Endothelial cell of umbilical vein (primary cell): Measurements from ENCODE around the gene RTP3. TPM values are rescaled to one million over a fixed set of nuclear protein-coding genes. Genes with fewer than 3 reads are reported as not detected.
A peak's percentile ranks its signal among the peaks of the same experiment; 100 is the strongest.

Experiments used
- BruUV-seq: library from RNA; stranded (reverse); fragments of 400-500 nt; replicated peaks from 2 replicates; lab custom pipeline; 2021; lab: Mats Ljungman, UMichigan
- CTCF ChIA-PET: fragments of 300-600, 350-600 bp; sonication (Branson Sonifier 250); formaldehyde crosslinking; loops from one replicate; lab custom pipeline; 2021; ENCODE audit warnings: antibody characterized with exemption, inconsistent platforms; lab: Charles Lee
- POLR2A ChIA-PET: fragments of 300-600, 350-600 bp; sonication (Branson Sonifier 250); formaldehyde crosslinking; loops from one replicate; lab custom pipeline; 2021; ENCODE audit warnings: antibody characterized with exemption, inconsistent platforms; lab: Charles Lee
- DNase-seq: peaks from one replicate; pipeline ENCODE4 v3.0.0-alpha.2; 2011; ENCODE audit warnings: low read depth, low spot score
- FAIRE-seq: peaks from 2 replicates; lab custom pipeline; 2011; peaks lifted over from hg19 to GRCh38; lab: Jason Lieb, UNC
- H2AFZ ChIP-seq: 2 replicates; pipeline ENCODE4 v1.6.0; 2012; ENCODE audit warnings: low read depth, low read length, control low read depth, inconsistent platforms
- H3K27ac ChIP-seq: 2 replicates; pipeline ENCODE4 v1.5.1; 2011; ENCODE audit warnings: low read depth, mild to moderate bottlenecking, control low read depth, low read length, moderate library complexity; ENCODE audit not compliant: insufficient read depth
- H3K27me3 ChIP-seq, 2 experiments: 2 replicates each; pipeline versions ENCODE4 v1.6.0 to v1.6.1; 2011; ENCODE audit warnings: low read length in 2 of 2, mixed read lengths in 1 of 2; ENCODE audit not compliant: control insufficient read depth in 2 of 2, insufficient read depth in 2 of 2
- H3K36me3 ChIP-seq, 2 experiments: 2 replicates in 1 of 2; 3 replicates in 1 of 2; pipeline ENCODE4 v1.5.1; 2011; ENCODE audit warnings: low read length in 2 of 2, mild to moderate bottlenecking in 1 of 2, moderate library complexity in 1 of 2; ENCODE audit not compliant: control insufficient read depth in 2 of 2, insufficient read depth in 2 of 2; ENCODE audit errors: extremely low read depth in 1 of 2
- H3K4me1 ChIP-seq: 3 replicates; pipeline ENCODE4 v1.5.1; 2011; ENCODE audit warnings: mild to moderate bottlenecking, low read length; ENCODE audit not compliant: control insufficient read depth, insufficient read depth; ENCODE audit errors: extremely low read depth
- H3K4me2 ChIP-seq: 2 replicates; pipeline ENCODE4 v1.6.1; 2011; ENCODE audit warnings: low read length, control low read depth, mixed read lengths; ENCODE audit not compliant: insufficient read depth
- H3K4me3 ChIP-seq, 3 experiments: fragments of 200-600 bp in 1 of 3; sonication (generic), shearing (Covaris generic) in 1 of 3; replicated peaks in 1 of 3; 2 replicates each; pipeline ENCODE4 v1.5.1; 2011 to 2016; ENCODE audit warnings: control low read depth in 3 of 3, low read length in 3 of 3, mild to moderate bottlenecking in 2 of 3, inconsistent platforms in 1 of 3, low read depth in 1 of 3, moderate library complexity in 1 of 3; ENCODE audit not compliant: insufficient read depth in 1 of 3
- H3K79me2 ChIP-seq: 2 replicates; pipeline ENCODE4 v1.6.0; 2012; ENCODE audit warnings: low read length, inconsistent platforms; ENCODE audit not compliant: control insufficient read depth, insufficient read depth
- H3K9ac ChIP-seq: replicated peaks from 2 replicates; pipeline ENCODE3; 2011; ENCODE audit warnings: low read length, control low read depth; ENCODE audit not compliant: insufficient read depth; ENCODE audit errors: extremely low read depth
- H3K9me1 ChIP-seq: replicated peaks from 3 replicates; pipeline ENCODE4 v1.6.0; 2011; ENCODE audit warnings: mild to moderate bottlenecking, low read length; ENCODE audit not compliant: control insufficient read depth, insufficient read depth; ENCODE audit errors: extremely low read depth
- H3K9me3 ChIP-seq: replicated peaks from 2 replicates; pipeline ENCODE4 v1.5.1; 2012; ENCODE audit warnings: low read length, inconsistent platforms; ENCODE audit not compliant: control insufficient read depth, insufficient read depth
- H4K20me1 ChIP-seq: replicated peaks from 2 replicates; pipeline ENCODE3; 2011; ENCODE audit warnings: mild to moderate bottlenecking, low read length; ENCODE audit not compliant: control insufficient read depth, insufficient read depth; ENCODE audit errors: extremely low read depth
- EZH2 ChIP-seq: IDR thresholded peaks from 2 replicates; pipeline ENCODE4 v1.6.1; 2012; ENCODE audit warnings: borderline replicate concordance, low read depth, mild to moderate bottlenecking, moderate library complexity, low read length, inconsistent platforms; ENCODE audit not compliant: severe bottlenecking
- FOS ChIP-seq: IDR thresholded peaks from 2 replicates; pipeline ENCODE4 v1.6.1; 2011; ENCODE audit warnings: mild to moderate bottlenecking, low read length, moderate library complexity, borderline replicate concordance; ENCODE audit not compliant: insufficient read depth
- GATA2 ChIP-seq: IDR thresholded peaks from 2 replicates; pipeline ENCODE4 v1.7.0; 2011; ENCODE audit warnings: low read depth, mild to moderate bottlenecking, moderate library complexity, mixed read lengths, low read length; ENCODE audit not compliant: insufficient read length, insufficient read depth
- JUN ChIP-seq: IDR thresholded peaks from 2 replicates; pipeline ENCODE4 v1.6.1; 2011; ENCODE audit warnings: borderline replicate concordance, low read depth; ENCODE audit not compliant: insufficient read length, insufficient read depth
- MYC ChIP-seq: IDR thresholded peaks from one replicate; pipeline ENCODE4 v1.6.1; 2011; ENCODE audit warnings: mild to moderate bottlenecking, low read depth, low read length
- POLR2A ChIP-seq: IDR thresholded peaks from 2 replicates; pipeline ENCODE4 v1.6.1; 2012; ENCODE audit warnings: low read depth, mild to moderate bottlenecking, control low read depth, low read length
- POLR2AphosphoS5 ChIP-seq: IDR thresholded peaks from 2 replicates; pipeline ENCODE4 v1.6.1; 2012; ENCODE audit warnings: low read depth, mild to moderate bottlenecking, control low read depth, low read length, moderate library complexity; ENCODE audit not compliant: insufficient read depth
- dilution Hi-C: fragments of 300-500 bp; cut with MboI; formaldehyde crosslinking; loops from one replicate; pipeline ENCODE4 v1.15.0; 2019; ENCODE audit warnings: low sequenced_read_pairs; ENCODE audit not compliant: extremely low pct_ligation_motif_present
- intact Hi-C: fragments of 100-400 bp; cut with micrococcal nuclease; formaldehyde crosslinking; loops from one replicate; pipeline ENCODE4 v1.10.0; 2022
- polyA plus RNA-seq, 4 experiments: library from polyadenylated mRNA; depleted of rRNA in 3 of 4; stranded (reverse) in 3 of 4; unstranded in 1 of 4; fragments of >200 nt; gene quantifications; 2 replicates each; pipeline versions ENCODE4 v1.2.1 to v1.2.3, GENCODE V29; 2011 to 2012; ENCODE audit warnings: missing spikeins in 1 of 4
- total RNA-seq: library from RNA; stranded (reverse); gene quantifications from 2 replicates; pipeline ENCODE4 v1.2.3, GENCODE V29; 2021
- TF ChIP-seq, protein P1 (sequence below), 2 donors: IDR thresholded peaks; 1 replicate in 1 of 2; 2 replicates in 1 of 2; pipeline ENCODE4 v1.5.1; 2011; ENCODE audit warnings: low read length in 2 of 2, mild to moderate bottlenecking in 2 of 2, moderate library complexity in 2 of 2, control low read depth in 1 of 2, inconsistent platforms in 1 of 2, low read depth in 1 of 2; ENCODE audit not compliant: insufficient read depth in 1 of 2; ENCODE audit errors: extremely low read depth in 1 of 2
- TF ChIP-seq, protein P2 (sequence below): IDR thresholded peaks from 2 replicates; pipeline ENCODE4 v1.6.1; 2011; ENCODE audit not compliant: insufficient read depth, insufficient read length

Gene RTP3
- total and polyA plus RNA-seq, 2 donors (not counting 3 experiments of a cell fraction or from before 2014, with no cell fraction given) = 0.06 TPM; not detected in 1

GRCh38 chr3:46538803-46539442 lies 41.1 kb downstream of the RTP3 start:
- Histone ChIP-seq H3K4me2 (peak overlapping the region; percentile 48), H3K27ac (peak overlapping the region; percentile 35), H3K36me3 (no peaks in the 10 kb centered on the region), H2AFZ (peak overlapping the region; percentile 91), H3K9ac (peak overlapping the region; percentile 14), H3K4me3 (no peak overlapping the region), H3K27me3 (peaks cover 0 to 4% of the 10 kb centered on the region in 2 experiments), H3K9me1 (no peaks in the 10 kb centered on the region), H3K9me3 (no peaks in the 10 kb centered on the region), H4K20me1 (no peaks in the 10 kb centered on the region), H3K4me1 (peaks cover 18% of the 10 kb centered on the region), H3K79me2 (no peaks in the 10 kb centered on the region)
- POLR2A ChIA-PET = interaction anchor here (0.6 kb wide), 1 partner anchor 65 kb away, joined by 4 read pairs; no protein-coding TSS in a partner anchor
- DNase-seq (peak; percentile 11), FAIRE-seq (peak; percentile 70)
- dilution Hi-C loops (no loop called here), intact Hi-C loops (loop anchor here (2.0 kb wide), 1 partner anchor 22 kb away; no protein-coding TSS in a partner anchor)
- CTCF ChIA-PET = interaction anchor here (0.6 to 2.5 kb wide), 9 partner anchors 10 to 91 kb away, joined by 3 to 26 read pairs (median 4); no protein-coding TSS in a partner anchor
- TF ChIP-seq POLR2AphosphoS5 = peak; percentile 24
- TF ChIP-seq POLR2A = no peak
- BruUV-seq = no TSS peak

DNA sequence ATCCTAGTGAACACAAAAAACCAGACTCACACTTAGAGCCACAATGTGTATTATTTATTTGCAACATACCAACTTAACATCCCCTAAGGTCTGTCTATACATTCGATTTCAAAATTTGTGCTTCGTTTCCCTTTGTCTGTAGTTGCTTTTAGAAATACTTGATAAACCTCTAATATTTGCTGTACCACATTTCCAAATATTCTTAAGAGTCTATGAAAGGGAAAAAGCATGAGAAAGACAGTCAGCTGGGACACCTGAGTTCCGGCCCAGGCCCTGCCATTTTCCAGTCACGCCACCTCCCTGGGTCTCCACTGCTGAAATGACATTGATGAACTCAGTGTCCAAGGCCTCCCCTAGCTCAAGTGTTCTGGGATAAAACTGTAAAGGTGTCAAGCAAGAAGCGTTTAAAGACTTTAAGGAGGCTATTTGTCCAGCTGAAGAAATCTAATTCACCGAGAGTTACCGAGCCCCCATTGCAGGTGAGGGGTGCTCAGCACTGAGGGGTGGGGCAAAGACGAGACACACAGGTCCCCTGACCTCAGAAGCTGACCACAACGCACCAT lies 41.7 kb downstream of the RTP3 start:
- DNase-seq (no peak), FAIRE-seq (no peak)
- peak overlapping the region; percentile 35 for H3K27ac ChIP-seq
- dilution Hi-C loops = no loop called here
- POLR2A ChIA-PET = interaction anchor here (0.6 kb wide), 1 partner anchor 64 kb away, joined by 4 read pairs; no protein-coding TSS in a partner anchor
- H2AFZ ChIP-seq = peak overlapping the region; percentile 91
- no peaks in the 10 kb centered on the region for H3K9me1 ChIP-seq
- no peaks in the 10 kb centered on the region for H3K79me2 ChIP-seq
- CTCF ChIA-PET = interaction anchor here (1.2 to 2.5 kb wide), 5 partner anchors 9 to 50 kb away, joined by 3 to 26 read pairs (median 6); no protein-coding TSS in a partner anchor
- no peaks in the 10 kb centered on the region for H3K36me3 ChIP-seq
- intact Hi-C loops = loop anchor here (2.0 kb wide), 1 partner anchor 23 kb away; no protein-coding TSS in a partner anchor
- no peak overlapping the region for H3K4me3 ChIP-seq
- H3K27me3 ChIP-seq = peaks cover 0 to 4% of the 10 kb centered on the region in 2 experiments
- TF ChIP-seq JUN (no peak), FOS (no peak), POLR2AphosphoS5 (no peak), POLR2A (no peak), EZH2 (no peak), GATA2 (no peak), MYC (no peak)
- TF ChIP-seq, protein P1, sequence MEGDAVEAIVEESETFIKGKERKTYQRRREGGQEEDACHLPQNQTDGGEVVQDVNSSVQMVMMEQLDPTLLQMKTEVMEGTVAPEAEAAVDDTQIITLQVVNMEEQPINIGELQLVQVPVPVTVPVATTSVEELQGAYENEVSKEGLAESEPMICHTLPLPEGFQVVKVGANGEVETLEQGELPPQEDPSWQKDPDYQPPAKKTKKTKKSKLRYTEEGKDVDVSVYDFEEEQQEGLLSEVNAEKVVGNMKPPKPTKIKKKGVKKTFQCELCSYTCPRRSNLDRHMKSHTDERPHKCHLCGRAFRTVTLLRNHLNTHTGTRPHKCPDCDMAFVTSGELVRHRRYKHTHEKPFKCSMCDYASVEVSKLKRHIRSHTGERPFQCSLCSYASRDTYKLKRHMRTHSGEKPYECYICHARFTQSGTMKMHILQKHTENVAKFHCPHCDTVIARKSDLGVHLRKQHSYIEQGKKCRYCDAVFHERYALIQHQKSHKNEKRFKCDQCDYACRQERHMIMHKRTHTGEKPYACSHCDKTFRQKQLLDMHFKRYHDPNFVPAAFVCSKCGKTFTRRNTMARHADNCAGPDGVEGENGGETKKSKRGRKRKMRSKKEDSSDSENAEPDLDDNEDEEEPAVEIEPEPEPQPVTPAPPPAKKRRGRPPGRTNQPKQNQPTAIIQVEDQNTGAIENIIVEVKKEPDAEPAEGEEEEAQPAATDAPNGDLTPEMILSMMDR (IDR thresholded peaks at IDR 0.05; ENCODE audit: extremely low read depth in 1 of 2, insufficient read depth in 1 of 2, low read depth in 1 of 2, low read length in 2 of 2) = no peak
- TF ChIP-seq, protein P2, sequence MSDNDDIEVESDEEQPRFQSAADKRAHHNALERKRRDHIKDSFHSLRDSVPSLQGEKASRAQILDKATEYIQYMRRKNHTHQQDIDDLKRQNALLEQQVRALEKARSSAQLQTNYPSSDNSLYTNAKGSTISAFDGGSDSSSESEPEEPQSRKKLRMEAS = no peak
- no peaks in the 10 kb centered on the region for H3K9me3 ChIP-seq
- peak overlapping the region; percentile 14 for H3K9ac ChIP-seq
- peaks cover 18% of the 10 kb centered on the region for H3K4me1 ChIP-seq
- H4K20me1 ChIP-seq = no peaks in the 10 kb centered on the region
- BruUV-seq = no TSS peak
- peak overlapping the region; percentile 48 for H3K4me2 ChIP-seq
